SK-N-SH treated with all-trans-retinoic acid at 6 μM for 48 hours (cell line): ENCODE results near the gene PCNT.

ENCODE experiments used
- ATAC-seq: fragments of 200-7000 bp; cut with Tn5 transposase; 3 replicates; pipeline ENCODE4 v1.9.1; 2020; ENCODE audit warnings: mild to moderate bottlenecking, moderate library complexity
- ARNTL ChIP-seq: fragments of 450-650 bp; formaldehyde crosslinking; IDR thresholded peaks from 2 replicates; pipeline ENCODE4 v1.5.0; 2020; ENCODE audit warnings: low read depth, mild to moderate bottlenecking, moderate library complexity, borderline replicate concordance
- BACH2 ChIP-seq: fragments of 250-450 bp; sonication (Bioruptor Pico); IDR thresholded peaks from 2 replicates; pipeline ENCODE4 v1.9.0; 2021; ENCODE audit warnings: mild to moderate bottlenecking, borderline replicate concordance
- CSDC2 ChIP-seq: fragments of 250-450 bp; sonication (Bioruptor Pico); IDR thresholded peaks from 2 replicates; pipeline ENCODE4 v1.5.0; 2020; ENCODE audit warnings: mild to moderate bottlenecking, moderate library complexity
- CSRNP3 ChIP-seq: fragments of 250-450 bp; sonication (Bioruptor Pico); IDR thresholded peaks from 2 replicates; pipeline ENCODE4 v1.5.1; 2021; ENCODE audit warnings: mild to moderate bottlenecking, moderate library complexity
- ESRRG ChIP-seq: fragments of 250-450 bp; sonication (Bioruptor Pico); IDR thresholded peaks from 2 replicates; pipeline ENCODE4 v1.6.1; 2021; ENCODE audit warnings: mild to moderate bottlenecking
- GLIS3 ChIP-seq: fragments of 250-450 bp; sonication (Bioruptor Pico); IDR thresholded peaks from 2 replicates; pipeline ENCODE4 v1.5.0; 2020; ENCODE audit warnings: mild to moderate bottlenecking, moderate library complexity
- ISL1 ChIP-seq: fragments of 250-450 bp; sonication (Bioruptor Pico); IDR thresholded peaks from 2 replicates; pipeline ENCODE4 v2.1.2; 2022; ENCODE audit warnings: mild to moderate bottlenecking, moderate library complexity
- OSR1 ChIP-seq: fragments of 250-450 bp; sonication (Bioruptor Pico); IDR thresholded peaks from 2 replicates; pipeline ENCODE4 v1.8.0; 2022; ENCODE audit warnings: moderate library complexity, mild to moderate bottlenecking, inconsistent platforms
- PATZ1 ChIP-seq: fragments of 250-450 bp; sonication (Bioruptor Pico); IDR thresholded peaks from 2 replicates; pipeline ENCODE4 v1.8.0; 2020; ENCODE audit warnings: mild to moderate bottlenecking, moderate library complexity, borderline replicate concordance
- POU6F1 ChIP-seq: fragments of 250-450 bp; sonication (Bioruptor Pico); IDR thresholded peaks from 2 replicates; pipeline ENCODE4 v1.8.0; 2021; ENCODE audit warnings: low read depth, mild to moderate bottlenecking, moderate library complexity, borderline replicate concordance
- PPARA ChIP-seq: fragments of 250-450 bp; sonication (Bioruptor Pico); IDR thresholded peaks from 2 replicates; pipeline ENCODE4 v1.5.0; 2020; ENCODE audit warnings: mild to moderate bottlenecking, borderline replicate concordance
- RARB ChIP-seq: fragments of 250-450 bp; sonication (Bioruptor Pico); IDR thresholded peaks from 2 replicates; pipeline ENCODE4 v1.8.0; 2021; ENCODE audit warnings: mild to moderate bottlenecking, moderate library complexity
- SNAI2 ChIP-seq: fragments of 250-450 bp; sonication (Bioruptor Pico); IDR thresholded peaks from 2 replicates; pipeline ENCODE4 v1.5.0; 2020; ENCODE audit warnings: mild to moderate bottlenecking, moderate library complexity
- TCF4 ChIP-seq: fragments of 250-450 bp; sonication (Bioruptor Pico); IDR thresholded peaks from 2 replicates; pipeline ENCODE4 v1.8.0; 2021; ENCODE audit warnings: mild to moderate bottlenecking, moderate library complexity, borderline replicate concordance
- TOX ChIP-seq: fragments of 250-450 bp; sonication (Bioruptor Pico); IDR thresholded peaks from 2 replicates; pipeline ENCODE4 v1.8.0; 2021; ENCODE audit warnings: mild to moderate bottlenecking, moderate library complexity, borderline replicate concordance
- TSHZ2 ChIP-seq: fragments of 250-450 bp; sonication (Bioruptor Pico); IDR thresholded peaks from 2 replicates; pipeline ENCODE4 v1.5.0; 2020; ENCODE audit warnings: mild to moderate bottlenecking, moderate library complexity
- ZC3H10 ChIP-seq: fragments of 250-450 bp; sonication (Bioruptor Pico); IDR thresholded peaks from 2 replicates; pipeline ENCODE4 v1.5.1; 2021; ENCODE audit warnings: mild to moderate bottlenecking, moderate library complexity
- ZFP3 ChIP-seq: fragments of 250-450 bp; sonication (Bioruptor Pico); IDR thresholded peaks from 2 replicates; pipeline ENCODE4 v1.5.0; 2020; ENCODE audit warnings: mild to moderate bottlenecking, moderate library complexity
- ZFP30 ChIP-seq: fragments of 450-650 bp; formaldehyde crosslinking; IDR thresholded peaks from 2 replicates; pipeline ENCODE4 v1.5.0; 2022; ENCODE audit warnings: mild to moderate bottlenecking, moderate library complexity
- ZNF565 ChIP-seq: fragments of 450-650 bp; formaldehyde crosslinking; conservative IDR thresholded peaks from 2 replicates; pipeline ENCODE4 v1.5.0; 2020; ENCODE audit warnings: low read depth, mild to moderate bottlenecking, moderate library complexity
- ZNF70 ChIP-seq: fragments of 450-650 bp; formaldehyde crosslinking; IDR thresholded peaks from 2 replicates; pipeline ENCODE4 v1.5.0; 2020; ENCODE audit warnings: mild to moderate bottlenecking, moderate library complexity
- ZNF8 ChIP-seq: fragments of 450-650 bp; formaldehyde crosslinking; IDR thresholded peaks from 2 replicates; pipeline ENCODE4 v1.5.0; 2020; ENCODE audit warnings: mild to moderate bottlenecking, moderate library complexity
- TF ChIP-seq, protein P1 (sequence below): fragments of 250-450 bp; sonication (Bioruptor Pico); IDR thresholded peaks from 2 replicates; pipeline ENCODE4 v1.5.1; 2020; ENCODE audit warnings: low read depth, mild to moderate bottlenecking, moderate library complexity

PCNT gene

DNA sequence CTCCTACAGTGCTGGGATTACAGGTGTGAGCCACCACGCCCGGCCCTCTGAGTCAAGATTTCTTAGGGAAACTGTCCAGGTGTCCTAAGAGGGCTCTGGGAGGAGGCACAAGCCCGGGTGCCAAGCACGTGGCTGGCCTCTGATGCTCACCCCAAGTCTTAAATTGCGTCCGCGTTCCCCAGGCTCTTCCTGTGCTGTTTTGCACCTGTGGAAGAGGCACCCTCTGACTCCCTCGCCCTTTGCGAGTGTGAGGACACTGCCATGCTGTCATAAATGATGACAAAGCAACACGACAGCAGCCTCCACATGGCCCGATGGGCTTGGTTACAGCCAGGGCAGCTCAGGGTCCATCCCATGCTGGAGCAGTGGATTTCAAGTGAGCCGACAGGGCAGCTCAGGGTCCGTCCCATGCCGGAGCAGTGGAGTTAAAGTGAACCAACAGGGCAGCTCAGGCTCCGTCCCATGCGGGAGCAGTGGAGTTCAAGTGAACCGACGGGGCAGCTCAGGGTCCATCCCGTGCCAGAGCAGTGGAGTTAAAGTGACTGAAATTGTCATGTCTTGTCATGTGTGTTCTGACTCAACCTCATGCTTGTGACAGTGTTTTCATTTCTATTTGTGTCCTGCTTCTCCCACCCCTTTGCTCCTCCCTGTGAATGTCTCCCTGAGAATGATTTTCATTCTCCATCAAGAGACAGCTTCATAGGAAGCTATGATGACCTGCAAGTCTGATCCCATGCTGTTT, 33.9 kb downstream of the PCNT start:
- no peak for ATAC-seq
- TF ChIP-seq SNAI2, result no peak
- no peak for TF ChIP-seq ZC3H10 (CRISPR knock-in tag)
- TF ChIP-seq GLIS3 (CRISPR knock-in tag), result no peak
- TF ChIP-seq RARB (CRISPR knock-in tag), result no peak
- TF ChIP-seq, protein P1, sequence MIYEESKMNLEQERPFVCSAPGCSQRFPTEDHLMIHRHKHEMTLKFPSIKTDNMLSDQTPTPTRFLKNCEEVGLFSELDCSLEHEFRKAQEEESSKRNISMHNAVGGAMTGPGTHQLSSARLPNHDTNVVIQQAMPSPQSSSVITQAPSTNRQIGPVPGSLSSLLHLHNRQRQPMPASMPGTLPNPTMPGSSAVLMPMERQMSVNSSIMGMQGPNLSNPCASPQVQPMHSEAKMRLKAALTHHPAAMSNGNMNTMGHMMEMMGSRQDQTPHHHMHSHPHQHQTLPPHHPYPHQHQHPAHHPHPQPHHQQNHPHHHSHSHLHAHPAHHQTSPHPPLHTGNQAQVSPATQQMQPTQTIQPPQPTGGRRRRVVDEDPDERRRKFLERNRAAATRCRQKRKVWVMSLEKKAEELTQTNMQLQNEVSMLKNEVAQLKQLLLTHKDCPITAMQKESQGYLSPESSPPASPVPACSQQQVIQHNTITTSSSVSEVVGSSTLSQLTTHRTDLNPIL (CRISPR knock-in tag), result no peak
- TF ChIP-seq POU6F1 (CRISPR knock-in tag), result no peak
- no peak for TF ChIP-seq ZNF70 (CRISPR knock-in tag)
- TF ChIP-seq CSDC2 (CRISPR knock-in tag), result no peak
- TF ChIP-seq OSR1 (CRISPR knock-in tag), result no peak
- TF ChIP-seq ESRRG, result no peak
- no peak for TF ChIP-seq TSHZ2 (CRISPR knock-in tag)
- TF ChIP-seq ARNTL (CRISPR knock-in tag), result no peak
- TF ChIP-seq ZNF8 (CRISPR knock-in tag), result no peak
- TF ChIP-seq ZNF565, result no peak
- TF ChIP-seq ZFP30 (CRISPR knock-in tag), result no peak
- no peak for TF ChIP-seq ISL1
- no peak for TF ChIP-seq PPARA (CRISPR knock-in tag)
- TF ChIP-seq BACH2 (CRISPR knock-in tag), result no peak
- TF ChIP-seq CSRNP3 (CRISPR knock-in tag), result no peak

DNA sequence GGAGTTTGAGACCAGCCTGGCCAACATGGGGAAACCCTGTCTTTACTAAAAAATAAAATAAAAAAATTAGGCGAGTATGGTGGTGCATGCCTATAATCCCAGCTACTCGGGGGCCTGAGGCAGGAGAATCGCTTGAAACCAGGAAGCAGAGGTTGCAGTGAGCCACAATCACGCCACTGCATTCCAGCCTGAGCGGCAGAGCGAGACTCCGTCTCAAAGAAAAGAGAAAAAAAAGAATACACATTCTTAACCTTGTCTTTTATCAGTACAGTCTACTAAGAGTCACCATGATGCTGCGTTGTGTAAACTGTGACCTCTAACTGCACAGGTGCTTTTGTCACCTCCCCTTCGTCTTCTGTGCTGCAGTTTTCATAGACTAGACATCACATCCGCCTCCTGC, 37.2 kb downstream of the PCNT start:
- no peak for TF ChIP-seq PATZ1 (CRISPR knock-in tag)
- TF ChIP-seq TSHZ2 (CRISPR knock-in tag), result no peak
- TF ChIP-seq ZNF565, result no peak
- TF ChIP-seq ZC3H10 (CRISPR knock-in tag), result no peak
- no peak for TF ChIP-seq CSRNP3 (CRISPR knock-in tag)
- no peak for TF ChIP-seq OSR1 (CRISPR knock-in tag)
- no peak for TF ChIP-seq ZNF8 (CRISPR knock-in tag)
- no peak for TF ChIP-seq SNAI2
- TF ChIP-seq POU6F1 (CRISPR knock-in tag), result no peak
- no peak for TF ChIP-seq TOX (CRISPR knock-in tag)
- TF ChIP-seq CSDC2 (CRISPR knock-in tag), result no peak
- TF ChIP-seq ISL1, result no peak
- no peak for TF ChIP-seq ZFP3 (CRISPR knock-in tag)
- no peak for TF ChIP-seq TCF4
- TF ChIP-seq, all 23 proteins: peak for 0
- ATAC-seq, result no peak
